ENCODE results near the gene NRXN2.

NRXN2 gene

DNA sequence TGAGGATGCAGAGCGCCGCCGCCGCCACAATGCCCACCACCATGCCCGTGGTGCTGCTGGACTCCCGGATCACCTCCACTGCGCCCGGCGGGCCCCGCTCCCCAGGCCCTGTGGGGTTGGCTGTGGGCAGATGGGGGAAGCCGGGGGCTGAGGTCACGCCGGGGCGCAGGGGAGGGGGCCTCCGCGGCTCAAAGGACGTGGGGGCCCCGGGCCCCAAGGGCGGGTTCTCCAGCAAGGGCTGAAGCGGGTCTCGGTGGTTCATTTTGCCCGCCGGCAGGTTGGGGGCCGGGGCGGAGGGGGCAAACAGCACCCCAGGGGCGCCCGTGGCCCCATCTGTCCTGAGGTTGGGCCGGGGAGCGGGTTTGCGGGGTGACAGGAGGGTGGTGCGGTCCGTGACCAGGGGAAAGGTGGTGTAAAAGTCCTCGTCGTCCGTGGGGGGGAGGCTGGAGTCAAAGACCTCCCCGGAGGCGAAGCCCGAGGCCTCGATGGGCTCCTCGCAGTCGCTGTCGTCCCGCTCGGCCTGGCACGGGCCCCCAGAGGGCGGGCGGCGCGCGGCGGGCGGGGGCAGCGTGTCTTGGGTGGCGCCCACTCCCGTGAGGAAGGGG is 115.5 kb downstream of the NRXN2 start:
- TF ChIP-seq CEBPB (IDR thresholded peaks at IDR 0.05) = no peak
- no peak for TF ChIP-seq RAD21 (IDR thresholded peaks at IDR 0.05; ENCODE audit: low read depth)
- no peak for TF ChIP-seq TCF12 (IDR thresholded peaks at IDR 0.05; ENCODE audit: low read depth)
- no peak for TF ChIP-seq ZBTB7A (IDR thresholded peaks at IDR 0.05; ENCODE audit: low read depth)
- TF ChIP-seq TEAD4 (IDR thresholded peaks at IDR 0.05) = no peak
- TF ChIP-seq EGR1 (IDR thresholded peaks at IDR 0.05) = no peak
- no peak for TF ChIP-seq YY1 (IDR thresholded peaks at IDR 0.05; ENCODE audit: low read depth)

- TF ChIP-seq, protein P1, sequence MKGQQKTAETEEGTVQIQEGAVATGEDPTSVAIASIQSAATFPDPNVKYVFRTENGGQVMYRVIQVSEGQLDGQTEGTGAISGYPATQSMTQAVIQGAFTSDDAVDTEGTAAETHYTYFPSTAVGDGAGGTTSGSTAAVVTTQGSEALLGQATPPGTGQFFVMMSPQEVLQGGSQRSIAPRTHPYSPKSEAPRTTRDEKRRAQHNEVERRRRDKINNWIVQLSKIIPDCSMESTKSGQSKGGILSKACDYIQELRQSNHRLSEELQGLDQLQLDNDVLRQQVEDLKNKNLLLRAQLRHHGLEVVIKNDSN (IDR thresholded peaks at IDR 0.05) = no peak
- no peak for TF ChIP-seq TAF1 (IDR thresholded peaks at IDR 0.05; ENCODE audit: low read depth)
- no peak for TF ChIP-seq CREB1 (IDR thresholded peaks at IDR 0.05; ENCODE audit: low read depth)
Observed at GRCh38 chr11:64606796-64607380, 116.1 kb downstream of the NRXN2 start.

- TF ChIP-seq CREB1 (IDR thresholded peaks at IDR 0.05; ENCODE audit: low read depth) = no peak
- TF ChIP-seq EP300 (IDR thresholded peaks at IDR 0.05; ENCODE audit: borderline replicate concordance) = no peak
- no peak for TF ChIP-seq FOXM1 (IDR thresholded peaks at IDR 0.05; ENCODE audit: borderline replicate concordance, low read depth)
- no peak for TF ChIP-seq MAX (IDR thresholded peaks at IDR 0.05)
- TF ChIP-seq TCF12 (IDR thresholded peaks at IDR 0.05; ENCODE audit: low read depth) = no peak
- TF ChIP-seq RAD21 (IDR thresholded peaks at IDR 0.05; ENCODE audit: low read depth) = no peak
- TF ChIP-seq EGR1 (IDR thresholded peaks at IDR 0.05) = no peak
- TF ChIP-seq, protein P1 (IDR thresholded peaks at IDR 0.05) = no peak
- TF ChIP-seq TAF1 (IDR thresholded peaks at IDR 0.05; ENCODE audit: low read depth) = no peak
- no peak for TF ChIP-seq CEBPB (IDR thresholded peaks at IDR 0.05)
- no peak for TF ChIP-seq YY1 (IDR thresholded peaks at IDR 0.05; ENCODE audit: low read depth)
- no peak for TF ChIP-seq NFIC (IDR thresholded peaks at IDR 0.05)
- no peak for TF ChIP-seq TEAD4 (IDR thresholded peaks at IDR 0.05)
- TF ChIP-seq ZBTB7A (IDR thresholded peaks at IDR 0.05; ENCODE audit: low read depth) = no peak
Observed at GRCh38 chr11:64605656-64606585, 117.1 kb downstream of the NRXN2 start.

DNA sequence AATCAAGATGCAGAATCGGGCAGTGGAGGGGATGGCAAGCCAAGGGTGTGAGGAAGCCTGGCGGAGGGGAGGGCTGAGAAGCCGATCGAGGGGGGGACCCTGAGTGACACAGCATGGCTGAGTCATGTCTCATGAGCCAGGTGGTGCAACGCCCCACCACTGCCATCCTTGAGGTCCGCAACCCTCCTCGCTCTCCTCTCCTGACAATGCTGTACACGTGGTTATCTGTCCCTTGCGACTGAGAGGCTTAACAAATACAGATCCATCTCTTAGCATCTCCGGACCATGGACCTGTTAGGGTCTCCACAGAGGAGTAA is 117.8 kb downstream of the NRXN2 start:
- TF ChIP-seq REST (IDR thresholded peaks at IDR 0.05; ENCODE audit: low read depth) = no peak
- no peak for TF ChIP-seq TEAD4 (IDR thresholded peaks at IDR 0.05)
- no peak for TF ChIP-seq RAD21 (IDR thresholded peaks at IDR 0.05; ENCODE audit: low read depth)
- no peak for TF ChIP-seq YY1 (IDR thresholded peaks at IDR 0.05; ENCODE audit: low read depth)
- TF ChIP-seq MAX (IDR thresholded peaks at IDR 0.05) = no peak
- TF ChIP-seq CREB1 (IDR thresholded peaks at IDR 0.05; ENCODE audit: low read depth) = no peak
- no peak for TF ChIP-seq TAF1 (IDR thresholded peaks at IDR 0.05; ENCODE audit: low read depth)
- no peak for TF ChIP-seq ZBTB7A (IDR thresholded peaks at IDR 0.05; ENCODE audit: low read depth)
- no peak for TF ChIP-seq NFIC (IDR thresholded peaks at IDR 0.05)

- TF ChIP-seq FOXM1 (IDR thresholded peaks at IDR 0.05; ENCODE audit: borderline replicate concordance, low read depth) = no peak
- no peak for TF ChIP-seq RAD21 (IDR thresholded peaks at IDR 0.05; ENCODE audit: low read depth)
- TF ChIP-seq ZBTB7A (IDR thresholded peaks at IDR 0.05; ENCODE audit: low read depth) = no peak
- TF ChIP-seq EGR1 (IDR thresholded peaks at IDR 0.05) = no peak
- no peak for TF ChIP-seq TCF12 (IDR thresholded peaks at IDR 0.05; ENCODE audit: low read depth)
- TF ChIP-seq REST (IDR thresholded peaks at IDR 0.05; ENCODE audit: low read depth) = no peak
- no peak for TF ChIP-seq CEBPB (IDR thresholded peaks at IDR 0.05)
- TF ChIP-seq, protein P1 (IDR thresholded peaks at IDR 0.05) = no peak
- no peak for TF ChIP-seq TEAD4 (IDR thresholded peaks at IDR 0.05)
- TF ChIP-seq CREB1 (IDR thresholded peaks at IDR 0.05; ENCODE audit: low read depth) = no peak
- no peak for TF ChIP-seq EP300 (IDR thresholded peaks at IDR 0.05; ENCODE audit: borderline replicate concordance)
- no peak for TF ChIP-seq YY1 (IDR thresholded peaks at IDR 0.05; ENCODE audit: low read depth)
- no peak for TF ChIP-seq TAF1 (IDR thresholded peaks at IDR 0.05; ENCODE audit: low read depth)
- TF ChIP-seq NFIC (IDR thresholded peaks at IDR 0.05) = no peak
- TF ChIP-seq MAX (IDR thresholded peaks at IDR 0.05) = no peak
Observed at GRCh38 chr11:64604458-64605243, 118.3 kb downstream of the NRXN2 start.

Measured in Ishikawa (cell line).